Activated CD4-positive, alpha-beta memory T cell treated with anti-CD3 and anti-CD28 coated beads for 36 hours (primary cell): Measurements from ENCODE around the gene CTNNBL1. TPM values are rescaled to one million over a fixed set of nuclear protein-coding genes. Genes with fewer than 3 reads are reported as not detected.

ENCODE experiments used
- CTCF ChIA-PET: fragments of 350-600 bp; sonication (Branson Sonifier 250); formaldehyde crosslinking; loops from one replicate; lab custom pipeline; 2021; ENCODE audit warnings: antibody characterized with exemption, inconsistent platforms; lab: Charles Lee
- POLR2A ChIA-PET: fragments of 350-600 bp; sonication (Branson Sonifier 250); formaldehyde crosslinking; loops from one replicate; lab custom pipeline; 2021; ENCODE audit warnings: antibody characterized with exemption; lab: Charles Lee
- DNase-seq: peaks from one replicate; pipeline ENCODE4 v3.0.0-alpha.2; 2020
- H3K27ac Mint-ChIP-seq: one replicate; pipeline ENCODE4 v1.8.0; 2021; ENCODE audit warnings: mixed read lengths
- H3K27me3 Mint-ChIP-seq: one replicate; pipeline ENCODE4 v1.8.0; 2021; ENCODE audit warnings: mixed read lengths
- H3K36me3 Mint-ChIP-seq: one replicate; pipeline ENCODE4 v1.8.0; 2021; ENCODE audit warnings: mixed read lengths
- H3K4me1 Mint-ChIP-seq: one replicate; pipeline ENCODE4 v1.8.0; 2021; ENCODE audit warnings: low read depth, mixed read lengths
- H3K4me3 Mint-ChIP-seq: one replicate; pipeline ENCODE4 v1.8.0; 2021; ENCODE audit warnings: mild to moderate bottlenecking, mixed read lengths
- H3K9me3 Mint-ChIP-seq: one replicate; pipeline ENCODE4 v1.8.0; 2021; ENCODE audit warnings: mixed read lengths
- intact Hi-C: fragments of 100-400 bp; cut with micrococcal nuclease; formaldehyde crosslinking; loops from one replicate; pipeline ENCODE4 v1.15.1; 2023
- total RNA-seq, 2 experiments: library from RNA; stranded (reverse); gene quantifications; one replicate each; pipeline ENCODE4 v1.2.3, GENCODE V29; 2021

Gene CTNNBL1
- total RNA-seq, 2 experiments from 2014 or later: 72.5 to 76.5 TPM

DNA sequence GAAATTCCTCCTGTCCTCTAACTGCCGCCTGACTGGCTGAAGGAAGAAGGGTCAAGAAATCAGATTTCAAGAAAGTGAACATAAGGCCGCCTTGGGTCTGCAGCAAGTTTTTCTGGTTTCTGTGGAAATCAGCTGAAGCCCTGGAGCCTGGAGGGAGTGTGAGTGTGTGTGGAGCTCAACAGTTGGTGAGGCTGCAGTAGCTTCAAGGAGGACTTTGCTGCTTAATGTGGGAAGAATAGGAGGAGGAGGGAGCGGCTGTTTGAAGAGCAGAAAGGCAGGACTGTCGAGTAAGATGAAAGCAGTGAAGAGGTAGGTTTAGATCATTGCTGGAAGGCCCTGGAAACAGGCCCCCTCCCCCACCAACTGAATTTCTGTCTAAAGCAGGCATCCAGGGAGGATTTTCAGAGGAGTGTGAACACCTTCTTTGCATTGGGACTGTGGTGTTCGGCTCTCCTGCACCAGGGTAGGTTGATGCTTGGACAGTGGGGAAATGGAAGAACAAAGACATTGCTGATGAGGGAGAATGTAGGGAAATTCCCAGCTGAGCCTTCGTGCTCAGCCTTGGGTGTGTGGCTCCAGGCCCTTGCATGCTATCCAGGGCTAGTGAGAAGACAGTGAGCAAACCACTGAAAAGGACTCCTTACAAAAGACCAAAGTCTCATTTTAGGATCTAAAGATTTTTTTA lies 129.6 kb downstream of the CTNNBL1 start:
- Mint-ChIP-seq H3K27ac (no peak overlapping the region), H3K36me3 (peaks cover 5% of the 10 kb centered on the region), H3K4me3 (no peak overlapping the region), H3K4me1 (peaks cover 9% of the 10 kb centered on the region), H3K27me3 (no peaks in the 10 kb centered on the region), H3K9me3 (no peaks in the 10 kb centered on the region)
- POLR2A ChIA-PET: no interaction called here
- CTCF ChIA-PET: no interaction called here
- intact Hi-C loops: no loop called here
- DNase-seq: no peak

DNA sequence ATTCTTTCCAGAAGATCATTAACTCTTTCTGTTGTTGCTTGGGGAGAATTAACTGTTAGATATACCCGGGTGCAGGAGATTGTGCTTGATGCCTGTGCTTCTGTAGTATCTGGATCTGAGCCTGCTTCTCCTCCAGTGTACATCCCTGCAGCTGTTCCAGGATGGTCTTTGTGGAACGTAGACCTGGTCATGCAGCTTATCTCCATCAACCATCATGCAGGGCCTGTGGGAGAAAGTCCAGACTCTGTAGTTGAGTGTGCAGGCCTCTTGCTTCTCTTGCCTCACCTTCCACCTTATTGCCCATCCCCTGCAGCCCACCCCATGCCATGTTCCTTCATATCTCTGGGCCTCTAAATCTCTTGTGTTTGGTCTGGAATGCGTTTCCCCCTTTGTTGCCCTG lies 133.8 kb downstream of the CTNNBL1 start:
- intact Hi-C loops: no loop called here
- no peak for DNase-seq
- no peaks in the 10 kb centered on the region for H3K27me3 Mint-ChIP-seq
- no peak overlapping the region for H3K27ac Mint-ChIP-seq
- no peak overlapping the region for H3K4me3 Mint-ChIP-seq
- H3K36me3 Mint-ChIP-seq: peaks cover 2% of the 10 kb centered on the region
- H3K4me1 Mint-ChIP-seq: peaks cover 9% of the 10 kb centered on the region
- CTCF ChIA-PET: interaction anchor here (0.6 kb wide), 1 partner anchor 156 kb away, joined by 3 read pairs; no protein-coding TSS in a partner anchor
- POLR2A ChIA-PET: no interaction called here
- H3K9me3 Mint-ChIP-seq: no peaks in the 10 kb centered on the region

DNA sequence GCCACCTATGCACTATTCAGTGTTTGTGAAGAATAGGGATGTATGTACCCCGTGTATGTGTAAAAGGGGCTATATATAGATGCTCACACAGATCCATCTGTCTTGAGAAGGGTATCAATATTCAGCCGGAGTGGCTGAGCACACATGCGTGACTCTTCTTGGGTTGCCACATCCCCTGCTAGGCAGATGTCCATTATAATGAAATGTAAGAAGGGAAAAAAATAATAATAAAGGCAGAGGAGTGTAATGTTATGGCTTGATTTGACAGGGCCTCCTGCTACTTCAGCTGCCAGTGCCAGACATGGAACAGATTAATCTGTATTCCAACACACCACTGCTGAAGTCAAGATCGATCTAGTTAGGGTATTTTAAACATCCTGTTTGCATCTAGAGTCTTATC lies 134.9 kb downstream of the CTNNBL1 start:
- intact Hi-C loops: no loop called here
- Mint-ChIP-seq H3K9me3 (no peaks in the 10 kb centered on the region), H3K4me3 (no peak overlapping the region), H3K27me3 (no peaks in the 10 kb centered on the region), H3K36me3 (peaks cover 2% of the 10 kb centered on the region), H3K27ac (no peak overlapping the region), H3K4me1 (peaks cover 1% of the 10 kb centered on the region)
- CTCF ChIA-PET: interaction anchor here (1.2 kb wide), 1 partner anchor 10 kb away, joined by 3 read pairs; no protein-coding TSS in a partner anchor
- no peak for DNase-seq
- POLR2A ChIA-PET: no interaction called here

DNA sequence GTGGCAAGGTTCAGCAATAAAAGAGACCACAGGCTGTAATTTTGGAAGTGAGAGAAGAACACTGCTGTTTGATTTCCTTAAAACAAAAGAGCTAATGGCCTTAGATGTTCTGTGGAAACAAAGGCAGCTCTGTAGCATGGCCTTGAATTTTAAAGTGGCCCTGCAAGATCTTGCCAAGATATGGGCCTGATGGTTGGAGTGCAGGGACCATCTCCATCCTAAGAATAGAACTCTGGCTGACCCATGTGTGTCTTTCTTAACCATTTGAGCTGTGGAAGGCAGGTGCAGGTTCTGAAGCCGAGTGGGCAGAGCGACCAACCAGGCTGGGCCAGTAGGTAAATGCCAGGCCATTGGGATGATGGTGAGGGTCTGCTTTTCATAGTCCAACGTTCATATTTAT lies 135.3 kb downstream of the CTNNBL1 start:
- POLR2A ChIA-PET: no interaction called here
- no peaks in the 10 kb centered on the region for H3K27me3 Mint-ChIP-seq
- no peak overlapping the region for H3K27ac Mint-ChIP-seq

DNA sequence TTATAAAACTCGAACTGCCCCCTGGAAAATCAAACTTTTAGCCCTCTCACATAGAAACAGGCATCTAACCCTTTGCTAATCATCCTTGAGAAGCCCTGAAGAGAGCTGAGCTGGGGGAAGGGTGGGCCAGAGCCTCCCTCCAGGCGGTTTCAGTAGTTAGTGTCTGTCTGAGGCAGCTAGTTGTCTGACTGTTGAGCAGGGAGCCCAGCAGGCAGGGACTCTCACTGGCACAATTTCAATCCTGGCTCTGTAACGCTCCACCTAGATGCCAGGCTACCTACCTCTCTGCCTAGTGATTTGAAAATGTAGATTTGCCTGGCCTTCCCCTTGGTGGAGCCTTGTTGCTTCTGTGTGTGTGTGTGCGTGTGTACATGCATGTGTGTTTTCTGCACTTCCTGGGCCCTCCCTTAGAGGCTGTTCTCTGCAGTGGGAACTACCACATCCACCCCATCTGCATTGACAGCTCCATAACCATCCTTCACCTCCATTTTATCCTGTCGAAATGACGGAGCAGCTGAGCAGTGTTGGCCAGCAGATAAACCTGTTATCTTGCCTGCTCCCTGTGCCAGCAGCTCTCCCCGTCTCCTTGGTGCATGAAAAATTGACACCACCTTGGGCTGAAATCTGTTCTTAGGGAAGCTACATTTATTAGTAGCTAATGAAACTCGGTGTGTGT lies 139.5 kb downstream of the CTNNBL1 start:
- Mint-ChIP-seq H3K4me1 (no peaks in the 10 kb centered on the region), H3K27ac (no peak overlapping the region), H3K4me3 (no peak overlapping the region), H3K27me3 (no peaks in the 10 kb centered on the region), H3K36me3 (peaks cover 2% of the 10 kb centered on the region), H3K9me3 (no peaks in the 10 kb centered on the region)
- DNase-seq: no peak
- intact Hi-C loops: no loop called here
- POLR2A ChIA-PET: no interaction called here
- CTCF ChIA-PET: interaction anchor here (1.1 kb wide), 1 partner anchor 59 kb away, joined by 3 read pairs; no protein-coding TSS in a partner anchor

More for the DNA sequence above, 135.3 kb downstream of the CTNNBL1 start:
- Mint-ChIP-seq H3K9me3 (no peaks in the 10 kb centered on the region), H3K4me1 (no peaks in the 10 kb centered on the region), H3K4me3 (no peak overlapping the region), H3K36me3 (peaks cover 2% of the 10 kb centered on the region)
- DNase-seq: no peak
- CTCF ChIA-PET: interaction anchor here (1.2 kb wide), 1 partner anchor 11 kb away, joined by 3 read pairs; no protein-coding TSS in a partner anchor
- intact Hi-C loops: no loop called here

DNA sequence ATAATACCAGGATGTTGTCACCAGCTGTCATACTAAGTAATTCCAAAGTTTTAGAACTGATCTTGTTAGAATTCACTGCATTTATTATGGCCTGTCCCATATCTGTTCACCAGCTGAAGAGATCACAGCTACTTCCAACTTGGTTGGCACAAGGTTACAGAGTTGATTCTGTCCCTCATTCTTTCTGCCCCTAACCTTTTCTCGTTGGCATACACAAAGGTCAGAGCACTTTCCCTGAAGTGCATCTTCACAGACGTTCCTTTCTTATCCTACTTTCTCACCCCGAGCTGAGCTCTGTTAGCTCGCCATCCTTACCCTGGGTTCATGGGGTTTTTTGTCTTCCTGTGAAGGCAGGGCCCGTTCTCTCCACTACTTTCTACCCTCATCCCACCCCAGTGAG lies 143.1 kb downstream of the CTNNBL1 start:
- Mint-ChIP-seq H3K4me3 (no peak overlapping the region), H3K4me1 (no peaks in the 10 kb centered on the region), H3K27ac (no peak overlapping the region), H3K27me3 (no peaks in the 10 kb centered on the region), H3K9me3 (no peaks in the 10 kb centered on the region), H3K36me3 (peaks cover 2% of the 10 kb centered on the region)
- ChIA-PET POLR2A (no interaction called here), CTCF (no interaction called here)
- no peak for DNase-seq
- intact Hi-C loops: no loop called here

DNA sequence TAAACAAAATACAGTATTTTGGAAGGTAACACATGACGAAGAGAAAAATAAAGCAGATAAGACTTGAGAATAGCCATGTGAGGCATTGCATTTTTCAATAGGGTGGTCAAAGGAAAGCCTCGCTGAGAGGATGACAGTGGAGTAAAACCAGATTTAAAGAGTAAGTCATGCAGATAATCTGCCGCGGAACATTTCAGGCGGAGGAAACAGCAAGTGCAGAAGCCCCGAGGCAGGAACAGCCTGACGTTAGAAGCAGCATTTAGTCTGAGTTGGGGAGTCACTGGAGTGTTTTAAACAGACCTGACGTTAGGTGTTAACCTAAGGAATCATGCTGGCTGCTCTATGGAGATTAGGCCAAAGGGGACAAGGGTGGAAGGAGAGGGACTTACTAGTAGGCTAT lies 144.1 kb downstream of the CTNNBL1 start:
- H3K27ac Mint-ChIP-seq: no peak overlapping the region

DNA sequence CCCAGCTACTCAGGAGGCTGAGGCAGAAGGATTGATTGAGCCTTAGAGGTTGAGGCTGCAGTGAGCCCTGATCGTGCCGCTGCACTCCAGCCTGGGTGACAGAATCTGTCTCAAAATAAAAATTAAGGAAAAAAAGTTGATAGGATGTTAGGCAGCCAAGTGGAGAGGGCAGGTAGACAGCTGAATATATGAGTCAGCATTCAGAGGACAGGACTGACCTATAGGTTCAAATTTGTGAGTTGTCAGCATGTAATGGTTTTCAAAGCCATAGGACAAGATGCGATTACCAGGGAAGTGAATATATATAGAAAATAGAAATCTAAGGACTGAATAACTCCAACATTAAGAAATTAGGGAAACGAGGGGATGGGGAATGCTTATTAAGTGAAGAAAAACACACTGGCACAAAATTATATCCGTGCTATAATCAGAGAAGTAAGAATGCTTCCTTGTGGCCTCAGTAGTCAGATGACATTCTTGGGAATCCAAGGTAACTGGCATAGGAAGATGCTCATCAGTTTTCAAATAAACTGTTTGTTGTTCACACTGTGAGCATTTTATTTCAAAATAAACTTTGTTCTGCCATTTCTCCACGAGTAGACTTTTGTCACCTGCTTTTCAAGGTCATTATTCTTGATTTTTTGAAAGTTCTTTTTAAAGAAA lies 145.1 kb downstream of the CTNNBL1 start:
- Mint-ChIP-seq H3K27ac (no peak overlapping the region), H3K4me1 (no peaks in the 10 kb centered on the region), H3K27me3 (no peaks in the 10 kb centered on the region), H3K36me3 (peaks cover 9% of the 10 kb centered on the region), H3K9me3 (no peaks in the 10 kb centered on the region), H3K4me3 (no peak overlapping the region)
- intact Hi-C loops: no loop called here
- ChIA-PET CTCF (no interaction called here), POLR2A (no interaction called here)
- no peak for DNase-seq

More for the DNA sequence above, 144.1 kb downstream of the CTNNBL1 start:
- CTCF ChIA-PET: interaction anchor here (0.6 kb wide), 1 partner anchor 336 kb away, joined by 5 read pairs; no protein-coding TSS in a partner anchor
- H3K27me3 Mint-ChIP-seq: no peaks in the 10 kb centered on the region
- no peaks in the 10 kb centered on the region for H3K4me1 Mint-ChIP-seq
- no peak for DNase-seq
- POLR2A ChIA-PET: no interaction called here
- peaks cover 6% of the 10 kb centered on the region for H3K36me3 Mint-ChIP-seq
- no peak overlapping the region for H3K4me3 Mint-ChIP-seq
- intact Hi-C loops: no loop called here
- H3K9me3 Mint-ChIP-seq: no peaks in the 10 kb centered on the region

DNA sequence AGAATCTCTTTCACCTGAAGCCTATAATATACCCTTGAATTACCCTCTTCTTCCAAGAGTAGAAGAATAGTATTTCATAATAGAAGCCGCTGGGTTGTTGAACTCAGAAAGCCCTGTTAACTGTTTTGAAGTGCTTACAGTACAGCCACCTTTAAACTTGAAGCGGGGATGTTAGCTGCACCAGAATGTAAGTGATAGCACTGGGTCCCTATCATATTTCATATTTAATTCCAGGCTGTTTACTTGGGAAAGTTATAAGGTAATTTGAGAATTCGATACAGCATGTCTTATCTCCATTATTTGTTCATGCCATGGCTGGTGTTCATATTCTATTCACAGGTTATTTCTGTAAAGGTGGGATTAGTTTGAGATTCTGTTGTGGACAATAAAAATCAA lies 145.6 kb downstream of the CTNNBL1 start:
- H3K4me1 Mint-ChIP-seq: no peaks in the 10 kb centered on the region
- no peak overlapping the region for H3K27ac Mint-ChIP-seq
- H3K9me3 Mint-ChIP-seq: no peaks in the 10 kb centered on the region

DNA sequence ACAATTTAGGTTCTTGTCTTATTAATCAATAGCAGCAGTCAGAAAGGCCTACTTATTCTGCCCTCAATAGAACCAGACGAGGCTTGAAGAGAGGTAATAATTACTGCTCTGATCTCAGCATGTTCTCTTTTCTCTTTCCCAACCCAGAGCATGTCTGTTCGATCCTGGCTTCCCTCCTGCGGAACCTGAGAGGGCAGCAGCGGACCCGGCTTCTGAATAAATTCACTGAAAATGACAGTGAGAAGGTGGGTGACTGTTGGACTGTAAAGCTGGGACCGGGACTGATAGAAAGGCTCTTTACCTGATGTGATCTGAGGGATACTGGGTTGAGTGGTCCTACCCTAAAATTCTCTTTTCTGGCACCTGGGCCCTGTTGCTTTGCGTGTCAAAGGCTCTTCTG lies 146.1 kb downstream of the CTNNBL1 start:
- no peak for DNase-seq
- no peaks in the 10 kb centered on the region for H3K9me3 Mint-ChIP-seq
- no peaks in the 10 kb centered on the region for H3K27me3 Mint-ChIP-seq
- POLR2A ChIA-PET: no interaction called here
- H3K27ac Mint-ChIP-seq: no peak overlapping the region
- H3K36me3 Mint-ChIP-seq: peaks cover 9% of the 10 kb centered on the region
- H3K4me1 Mint-ChIP-seq: no peaks in the 10 kb centered on the region
- no peak overlapping the region for H3K4me3 Mint-ChIP-seq
- intact Hi-C loops: no loop called here
- CTCF ChIA-PET: no interaction called here

More for the DNA sequence above, 145.6 kb downstream of the CTNNBL1 start:
- ChIA-PET CTCF (no interaction called here), POLR2A (no interaction called here)
- Mint-ChIP-seq H3K4me3 (no peak overlapping the region), H3K27me3 (no peaks in the 10 kb centered on the region), H3K36me3 (peaks cover 9% of the 10 kb centered on the region)
- no peak for DNase-seq
- intact Hi-C loops: no loop called here

DNA sequence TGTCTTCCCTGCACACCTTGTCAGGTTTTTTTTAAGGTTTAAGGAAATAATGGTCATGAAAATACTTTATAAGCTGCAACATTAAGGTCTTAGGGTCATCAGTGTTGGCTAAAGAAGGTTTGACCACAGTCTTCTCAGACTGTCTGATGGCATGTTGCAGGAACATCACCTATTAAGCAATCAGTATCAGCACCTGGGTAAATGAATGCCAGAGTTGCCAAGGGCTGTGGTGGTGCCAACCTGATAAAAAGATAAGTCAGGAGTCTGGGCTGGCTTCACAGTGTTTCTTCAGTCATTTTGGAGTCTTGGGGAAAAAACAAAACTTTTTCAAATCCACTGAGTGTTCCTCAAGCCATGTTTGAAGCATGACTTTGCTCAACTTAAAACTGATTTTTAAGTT lies 147.6 kb downstream of the CTNNBL1 start:
- H3K27ac Mint-ChIP-seq: no peak overlapping the region
- no peaks in the 10 kb centered on the region for H3K9me3 Mint-ChIP-seq
- no peak for DNase-seq
- intact Hi-C loops: no loop called here
- peaks cover 10% of the 10 kb centered on the region for H3K36me3 Mint-ChIP-seq
- H3K27me3 Mint-ChIP-seq: no peaks in the 10 kb centered on the region
- H3K4me3 Mint-ChIP-seq: no peak overlapping the region
- POLR2A ChIA-PET: no interaction called here
- CTCF ChIA-PET: no interaction called here
- H3K4me1 Mint-ChIP-seq: no peaks in the 10 kb centered on the region

DNA sequence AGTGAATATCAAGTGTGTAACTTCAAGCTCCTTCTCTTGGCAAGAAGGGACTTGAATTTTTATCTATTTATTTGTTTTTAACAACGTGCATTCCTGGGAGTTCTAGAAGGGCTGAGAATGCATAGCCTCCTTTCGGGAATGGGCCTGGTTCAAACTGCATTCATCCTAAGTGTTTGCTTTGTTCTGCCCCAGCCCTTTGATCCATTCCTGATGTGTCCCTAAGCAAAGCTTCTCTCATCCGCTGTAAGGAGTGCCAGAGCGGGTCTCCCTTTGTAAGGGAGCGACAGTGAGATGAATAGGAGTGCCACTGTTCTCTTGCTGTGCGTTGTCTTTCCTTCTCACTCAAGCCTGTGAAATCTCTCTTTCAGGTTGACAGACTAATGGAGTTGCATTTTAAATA lies 148.1 kb downstream of the CTNNBL1 start:
- intact Hi-C loops: no loop called here
- Mint-ChIP-seq H3K4me1 (no peaks in the 10 kb centered on the region), H3K27me3 (no peaks in the 10 kb centered on the region), H3K36me3 (peaks cover 14% of the 10 kb centered on the region), H3K9me3 (no peaks in the 10 kb centered on the region), H3K27ac (no peak overlapping the region), H3K4me3 (no peak overlapping the region)
- no peak for DNase-seq
- POLR2A ChIA-PET: no interaction called here
- CTCF ChIA-PET: no interaction called here
